K562 (cell line): ENCODE measurements around the gene TIMM44. TPM values are rescaled to one million over a fixed set of nuclear protein-coding genes. Genes with fewer than 3 reads are reported as not detected.

Source experiments
- HDAC1 ChIP-seq, 2 experiments: fragments of 450-650 bp; IDR thresholded peaks; 2 replicates each; pipeline ENCODE4 v1.6.1; 2016 to 2017; ENCODE audit warnings: inconsistent platforms in 1 of 2, mild to moderate bottlenecking in 1 of 2, moderate library complexity in 1 of 2
- KLF10 ChIP-seq: fragments of 250-450 bp; sonication (Bioruptor Pico); IDR thresholded peaks from 2 replicates; pipeline ENCODE4 v1.6.1; 2021; ENCODE audit warnings: matching md5 sums
- MTA2 ChIP-seq: fragments of 450-650 bp; IDR thresholded peaks from 2 replicates; pipeline ENCODE4 v1.6.1; 2016; ENCODE audit warnings: low read depth
- PHF20 ChIP-seq: fragments of 450-650 bp; IDR thresholded peaks from 2 replicates; pipeline ENCODE4 v1.6.1; 2018; ENCODE audit not compliant: partially characterized antibody
- SAFB2 ChIP-seq: fragments of 200-400 bp; formaldehyde crosslinking; IDR thresholded peaks from 2 replicates; pipeline ENCODE4 v1.6.1; 2018; ENCODE audit warnings: borderline replicate concordance, low read length, low read depth, moderate library complexity; ENCODE audit not compliant: severe bottlenecking
- TAF9B ChIP-seq: fragments of 450-650 bp; IDR thresholded peaks from 2 replicates; pipeline ENCODE4 v1.6.1; 2018; ENCODE audit warnings: mild to moderate bottlenecking; ENCODE audit not compliant: partially characterized antibody
- TBP ChIP-seq: optimal IDR thresholded peaks from 2 replicates; pipeline ENCODE3; 2011; ENCODE audit warnings: low read depth, low read length, improper control_type of control experiment
- ZSCAN29 ChIP-seq: fragments of 450-650 bp; IDR thresholded peaks from 2 replicates; pipeline ENCODE4 v1.6.1; 2017
- polyA plus RNA-seq, 8 experiments: library from polyadenylated mRNA; depleted of rRNA in 4 of 8; stranded (reverse) in 5 of 8; unstranded in 3 of 8; fragments of >200 nt; fragmentation: Nextera tagmentation in 2 of 8; fragmentation: Illumina TruSeq in 1 of 8; extraction: Ambion mirVana in 2 of 8; extraction: Trizol in 1 of 8; gene quantifications; 2 replicates each; pipeline versions ENCODE4 v1.2.1 to v1.2.3, GENCODE V29; 2011 to 2014; ENCODE audit warnings: inconsistent platforms in 1 of 8, missing spikeins in 1 of 8
- total RNA-seq, 7 experiments: library from RNA; depleted of rRNA in 6 of 7; stranded (reverse); fragments of >200 nt in 6 of 7; fragmentation: Illumina TruSeq in 2 of 7; extraction: Trizol in 2 of 7; gene quantifications; 2 replicates each; pipeline versions ENCODE4 v1.2.1 to v1.2.3, GENCODE V29; 2011 to 2021; ENCODE audit warnings: low replicate concordance in 1 of 7
- TF ChIP-seq, protein P1 (sequence below): fragments of 450-650 bp; IDR thresholded peaks from 2 replicates; pipeline ENCODE4 v1.6.1; 2016; ENCODE audit warnings: mild to moderate bottlenecking, moderate library complexity
- TF ChIP-seq, protein P2 (sequence below), 2 experiments: fragments of 250-450 bp in 1 of 2; fragments of 450-650 bp in 1 of 2; sonication (Bioruptor Pico) in 1 of 2; IDR thresholded peaks; 2 replicates each; pipeline versions ENCODE4 v1.6.1 to v1.8.0; 2016 to 2021; ENCODE audit warnings: mild to moderate bottlenecking in 2 of 2, moderate library complexity in 2 of 2, missing compliant biosample characterization in 1 of 2, missing genetic modification characterization in 1 of 2
- TF ChIP-seq, protein P3 (sequence below): fragments of 450-650 bp; IDR thresholded peaks from 2 replicates; pipeline ENCODE4 v1.6.1; 2016
- TF ChIP-seq, protein P4 (sequence below): fragments of 250-450 bp; sonication (Bioruptor Pico); IDR thresholded peaks from 2 replicates; pipeline ENCODE4 v1.8.0; 2021; ENCODE audit warnings: moderate library complexity, mild to moderate bottlenecking, inconsistent platforms

Gene TIMM44
- total and polyA plus RNA-seq, 9 of the 15 experiments (the other 6 are each of a cell fraction or from before 2014, with no cell fraction given), result 10.3 to 231 (median 89.3) TPM

DNA sequence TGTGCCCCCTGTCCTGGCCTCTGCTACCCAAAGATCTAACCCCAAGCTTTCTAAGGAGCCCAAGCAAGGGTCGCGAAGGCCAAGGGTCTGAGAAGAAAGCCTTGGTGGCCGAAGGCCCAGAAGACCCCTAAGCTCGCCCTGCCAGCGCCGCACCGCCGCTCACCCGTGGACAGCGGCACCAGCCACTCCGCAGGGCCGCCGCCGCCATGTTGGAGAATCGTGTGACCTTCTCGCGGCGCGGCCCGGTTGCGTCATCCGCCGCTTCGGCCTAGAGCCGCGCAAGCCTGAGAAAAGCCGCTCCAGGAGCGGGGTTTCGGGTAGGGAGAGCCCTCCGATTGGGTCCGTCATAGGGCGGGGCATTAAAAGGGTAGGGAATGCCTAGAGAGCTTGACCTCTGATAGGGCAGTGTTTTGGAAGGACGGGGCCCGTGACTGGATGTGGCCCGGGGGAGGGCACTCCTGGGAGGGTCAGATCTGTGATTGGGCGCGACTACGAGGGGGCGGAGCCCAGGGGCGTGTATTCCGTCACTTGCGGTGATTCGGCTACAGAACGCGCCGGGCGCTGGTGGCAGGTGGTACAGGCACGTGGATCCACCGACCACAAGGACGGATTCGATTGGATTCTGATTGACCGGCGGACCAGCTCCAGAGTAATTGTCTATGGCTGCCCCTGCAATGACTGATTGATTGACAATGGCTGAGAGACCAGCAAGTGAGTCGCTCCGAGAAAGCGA, at the start of gene TIMM44 (continued):
- TF ChIP-seq, protein P1, sequence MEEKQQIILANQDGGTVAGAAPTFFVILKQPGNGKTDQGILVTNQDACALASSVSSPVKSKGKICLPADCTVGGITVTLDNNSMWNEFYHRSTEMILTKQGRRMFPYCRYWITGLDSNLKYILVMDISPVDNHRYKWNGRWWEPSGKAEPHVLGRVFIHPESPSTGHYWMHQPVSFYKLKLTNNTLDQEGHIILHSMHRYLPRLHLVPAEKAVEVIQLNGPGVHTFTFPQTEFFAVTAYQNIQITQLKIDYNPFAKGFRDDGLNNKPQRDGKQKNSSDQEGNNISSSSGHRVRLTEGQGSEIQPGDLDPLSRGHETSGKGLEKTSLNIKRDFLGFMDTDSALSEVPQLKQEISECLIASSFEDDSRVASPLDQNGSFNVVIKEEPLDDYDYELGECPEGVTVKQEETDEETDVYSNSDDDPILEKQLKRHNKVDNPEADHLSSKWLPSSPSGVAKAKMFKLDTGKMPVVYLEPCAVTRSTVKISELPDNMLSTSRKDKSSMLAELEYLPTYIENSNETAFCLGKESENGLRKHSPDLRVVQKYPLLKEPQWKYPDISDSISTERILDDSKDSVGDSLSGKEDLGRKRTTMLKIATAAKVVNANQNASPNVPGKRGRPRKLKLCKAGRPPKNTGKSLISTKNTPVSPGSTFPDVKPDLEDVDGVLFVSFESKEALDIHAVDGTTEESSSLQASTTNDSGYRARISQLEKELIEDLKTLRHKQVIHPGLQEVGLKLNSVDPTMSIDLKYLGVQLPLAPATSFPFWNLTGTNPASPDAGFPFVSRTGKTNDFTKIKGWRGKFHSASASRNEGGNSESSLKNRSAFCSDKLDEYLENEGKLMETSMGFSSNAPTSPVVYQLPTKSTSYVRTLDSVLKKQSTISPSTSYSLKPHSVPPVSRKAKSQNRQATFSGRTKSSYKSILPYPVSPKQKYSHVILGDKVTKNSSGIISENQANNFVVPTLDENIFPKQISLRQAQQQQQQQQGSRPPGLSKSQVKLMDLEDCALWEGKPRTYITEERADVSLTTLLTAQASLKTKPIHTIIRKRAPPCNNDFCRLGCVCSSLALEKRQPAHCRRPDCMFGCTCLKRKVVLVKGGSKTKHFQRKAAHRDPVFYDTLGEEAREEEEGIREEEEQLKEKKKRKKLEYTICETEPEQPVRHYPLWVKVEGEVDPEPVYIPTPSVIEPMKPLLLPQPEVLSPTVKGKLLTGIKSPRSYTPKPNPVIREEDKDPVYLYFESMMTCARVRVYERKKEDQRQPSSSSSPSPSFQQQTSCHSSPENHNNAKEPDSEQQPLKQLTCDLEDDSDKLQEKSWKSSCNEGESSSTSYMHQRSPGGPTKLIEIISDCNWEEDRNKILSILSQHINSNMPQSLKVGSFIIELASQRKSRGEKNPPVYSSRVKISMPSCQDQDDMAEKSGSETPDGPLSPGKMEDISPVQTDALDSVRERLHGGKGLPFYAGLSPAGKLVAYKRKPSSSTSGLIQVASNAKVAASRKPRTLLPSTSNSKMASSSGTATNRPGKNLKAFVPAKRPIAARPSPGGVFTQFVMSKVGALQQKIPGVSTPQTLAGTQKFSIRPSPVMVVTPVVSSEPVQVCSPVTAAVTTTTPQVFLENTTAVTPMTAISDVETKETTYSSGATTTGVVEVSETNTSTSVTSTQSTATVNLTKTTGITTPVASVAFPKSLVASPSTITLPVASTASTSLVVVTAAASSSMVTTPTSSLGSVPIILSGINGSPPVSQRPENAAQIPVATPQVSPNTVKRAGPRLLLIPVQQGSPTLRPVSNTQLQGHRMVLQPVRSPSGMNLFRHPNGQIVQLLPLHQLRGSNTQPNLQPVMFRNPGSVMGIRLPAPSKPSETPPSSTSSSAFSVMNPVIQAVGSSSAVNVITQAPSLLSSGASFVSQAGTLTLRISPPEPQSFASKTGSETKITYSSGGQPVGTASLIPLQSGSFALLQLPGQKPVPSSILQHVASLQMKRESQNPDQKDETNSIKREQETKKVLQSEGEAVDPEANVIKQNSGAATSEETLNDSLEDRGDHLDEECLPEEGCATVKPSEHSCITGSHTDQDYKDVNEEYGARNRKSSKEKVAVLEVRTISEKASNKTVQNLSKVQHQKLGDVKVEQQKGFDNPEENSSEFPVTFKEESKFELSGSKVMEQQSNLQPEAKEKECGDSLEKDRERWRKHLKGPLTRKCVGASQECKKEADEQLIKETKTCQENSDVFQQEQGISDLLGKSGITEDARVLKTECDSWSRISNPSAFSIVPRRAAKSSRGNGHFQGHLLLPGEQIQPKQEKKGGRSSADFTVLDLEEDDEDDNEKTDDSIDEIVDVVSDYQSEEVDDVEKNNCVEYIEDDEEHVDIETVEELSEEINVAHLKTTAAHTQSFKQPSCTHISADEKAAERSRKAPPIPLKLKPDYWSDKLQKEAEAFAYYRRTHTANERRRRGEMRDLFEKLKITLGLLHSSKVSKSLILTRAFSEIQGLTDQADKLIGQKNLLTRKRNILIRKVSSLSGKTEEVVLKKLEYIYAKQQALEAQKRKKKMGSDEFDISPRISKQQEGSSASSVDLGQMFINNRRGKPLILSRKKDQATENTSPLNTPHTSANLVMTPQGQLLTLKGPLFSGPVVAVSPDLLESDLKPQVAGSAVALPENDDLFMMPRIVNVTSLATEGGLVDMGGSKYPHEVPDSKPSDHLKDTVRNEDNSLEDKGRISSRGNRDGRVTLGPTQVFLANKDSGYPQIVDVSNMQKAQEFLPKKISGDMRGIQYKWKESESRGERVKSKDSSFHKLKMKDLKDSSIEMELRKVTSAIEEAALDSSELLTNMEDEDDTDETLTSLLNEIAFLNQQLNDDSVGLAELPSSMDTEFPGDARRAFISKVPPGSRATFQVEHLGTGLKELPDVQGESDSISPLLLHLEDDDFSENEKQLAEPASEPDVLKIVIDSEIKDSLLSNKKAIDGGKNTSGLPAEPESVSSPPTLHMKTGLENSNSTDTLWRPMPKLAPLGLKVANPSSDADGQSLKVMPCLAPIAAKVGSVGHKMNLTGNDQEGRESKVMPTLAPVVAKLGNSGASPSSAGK, result peak; percentile 95
- TF ChIP-seq PHF20, result peak; percentile 91
- no peak for TF ChIP-seq SAFB2
- peak; percentile 93 for TF ChIP-seq TBP
- TF ChIP-seq TAF9B, result peak; percentile 91
- TF ChIP-seq KLF10 (CRISPR knock-in tag), result no peak
- TF ChIP-seq ZSCAN29, result no peak
- TF ChIP-seq, protein P2, sequence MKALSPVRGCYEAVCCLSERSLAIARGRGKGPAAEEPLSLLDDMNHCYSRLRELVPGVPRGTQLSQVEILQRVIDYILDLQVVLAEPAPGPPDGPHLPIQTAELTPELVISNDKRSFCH (CRISPR knock-in tag; IDR thresholded peaks at IDR 0.05), result no peak
- TF ChIP-seq, protein P2 (tag; IDR thresholded peaks at IDR 0.05), result peak; percentile 90
- no peak for TF ChIP-seq MTA2
- TF ChIP-seq, protein P3, sequence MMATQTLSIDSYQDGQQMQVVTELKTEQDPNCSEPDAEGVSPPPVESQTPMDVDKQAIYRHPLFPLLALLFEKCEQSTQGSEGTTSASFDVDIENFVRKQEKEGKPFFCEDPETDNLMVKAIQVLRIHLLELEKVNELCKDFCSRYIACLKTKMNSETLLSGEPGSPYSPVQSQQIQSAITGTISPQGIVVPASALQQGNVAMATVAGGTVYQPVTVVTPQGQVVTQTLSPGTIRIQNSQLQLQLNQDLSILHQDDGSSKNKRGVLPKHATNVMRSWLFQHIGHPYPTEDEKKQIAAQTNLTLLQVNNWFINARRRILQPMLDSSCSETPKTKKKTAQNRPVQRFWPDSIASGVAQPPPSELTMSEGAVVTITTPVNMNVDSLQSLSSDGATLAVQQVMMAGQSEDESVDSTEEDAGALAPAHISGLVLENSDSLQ, result peak; percentile 97
- TF ChIP-seq HDAC1 (IDR thresholded peaks at IDR 0.05), result peak in 1 of 2 experiments; percentile 99; a peak in 2 of 4 replicates
- TF ChIP-seq, protein P4, sequence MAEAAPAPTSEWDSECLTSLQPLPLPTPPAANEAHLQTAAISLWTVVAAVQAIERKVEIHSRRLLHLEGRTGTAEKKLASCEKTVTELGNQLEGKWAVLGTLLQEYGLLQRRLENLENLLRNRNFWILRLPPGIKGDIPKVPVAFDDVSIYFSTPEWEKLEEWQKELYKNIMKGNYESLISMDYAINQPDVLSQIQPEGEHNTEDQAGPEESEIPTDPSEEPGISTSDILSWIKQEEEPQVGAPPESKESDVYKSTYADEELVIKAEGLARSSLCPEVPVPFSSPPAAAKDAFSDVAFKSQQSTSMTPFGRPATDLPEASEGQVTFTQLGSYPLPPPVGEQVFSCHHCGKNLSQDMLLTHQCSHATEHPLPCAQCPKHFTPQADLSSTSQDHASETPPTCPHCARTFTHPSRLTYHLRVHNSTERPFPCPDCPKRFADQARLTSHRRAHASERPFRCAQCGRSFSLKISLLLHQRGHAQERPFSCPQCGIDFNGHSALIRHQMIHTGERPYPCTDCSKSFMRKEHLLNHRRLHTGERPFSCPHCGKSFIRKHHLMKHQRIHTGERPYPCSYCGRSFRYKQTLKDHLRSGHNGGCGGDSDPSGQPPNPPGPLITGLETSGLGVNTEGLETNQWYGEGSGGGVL (CRISPR knock-in tag), result no peak
